GM23338 (cell line): ENCODE results near the gene CREB3L2. TPM values are rescaled to one million over a fixed set of nuclear protein-coding genes. Genes with fewer than 3 reads are reported as not detected.

Experiments used
- ATAC-seq: fragments of 200-7000 bp; cut with Tn5 transposase; 3 replicates; pipeline ENCODE4 v1.9.1; 2020
- DNase-seq: peaks from one replicate; pipeline ENCODE4 v3.0.0-alpha.2; 2015; ENCODE audit warnings: low spot score
- H2AFZ ChIP-seq: fragments of 200-600 bp; sonication (generic); 2 replicates; pipeline ENCODE4 v1.8.0; 2016; ENCODE audit warnings: antibody characterized with exemption, mild to moderate bottlenecking, moderate library complexity
- H3F3A ChIP-seq: fragments of 200-600 bp; sonication (generic); replicated peaks from 2 replicates; pipeline ENCODE4 v1.8.0; 2017; ENCODE audit warnings: antibody characterized with exemption, mixed run types, low read depth
- H3K27ac ChIP-seq: fragments of 200-600 bp; sonication (generic); 2 replicates; pipeline ENCODE4 v1.6.1; 2016; ENCODE audit warnings: low read depth
- H3K27me3 ChIP-seq: fragments of 200-600 bp; sonication (generic); 2 replicates; pipeline ENCODE4 v1.8.0; 2016; ENCODE audit warnings: mild to moderate bottlenecking, mixed run types, moderate library complexity; ENCODE audit not compliant: insufficient read depth
- H3K36me3 ChIP-seq: fragments of 200-600 bp; sonication (generic); 2 replicates; pipeline ENCODE4 v1.8.0; 2016; ENCODE audit warnings: mild to moderate bottlenecking; ENCODE audit not compliant: insufficient read depth
- H3K4me1 ChIP-seq: fragments of 200-600 bp; sonication (generic); 2 replicates; pipeline ENCODE4 v1.8.0; 2016; ENCODE audit warnings: mild to moderate bottlenecking, moderate library complexity; ENCODE audit not compliant: insufficient read depth
- H3K4me2 ChIP-seq: fragments of 200-600 bp; sonication (generic); 2 replicates; pipeline ENCODE4 v1.7.1; 2017; ENCODE audit warnings: mixed run types
- H3K4me3 ChIP-seq: fragments of 200-600 bp; sonication (generic); 2 replicates; pipeline ENCODE4 v1.6.1; 2016; ENCODE audit warnings: mixed run types
- H3K79me2 ChIP-seq: fragments of 200-600 bp; sonication (generic); replicated peaks from 2 replicates; pipeline ENCODE4 v1.8.0; 2017; ENCODE audit warnings: mild to moderate bottlenecking; ENCODE audit not compliant: insufficient read depth
- H3K9me2 ChIP-seq: fragments of 200-600 bp; sonication (generic); 2 replicates; pipeline ENCODE4 v1.8.0; 2017; ENCODE audit not compliant: insufficient read depth
- H4K20me1 ChIP-seq: fragments of 200-600 bp; sonication (generic); replicated peaks from 2 replicates; pipeline ENCODE4 v1.8.0; 2017; ENCODE audit warnings: mild to moderate bottlenecking; ENCODE audit not compliant: insufficient read depth
- H3K27ac Mint-ChIP-seq: 2 replicates; pipeline ENCODE4 v1.8.0; 2020; ENCODE audit warnings: inconsistent platforms, mild to moderate bottlenecking, moderate library complexity, mixed read lengths
- H3K27me3 Mint-ChIP-seq: 3 replicates; pipeline ENCODE4 v1.8.0; 2022; ENCODE audit warnings: low read depth, mild to moderate bottlenecking, moderate library complexity, mixed read lengths, inconsistent platforms; ENCODE audit not compliant: insufficient read depth, poor library complexity
- H3K36me3 Mint-ChIP-seq: 3 replicates; pipeline ENCODE4 v1.8.0; 2021; ENCODE audit warnings: low read depth, mild to moderate bottlenecking, inconsistent platforms, moderate library complexity, mixed read lengths
- H3K4me1 Mint-ChIP-seq: 3 replicates; pipeline ENCODE4 v1.8.0; 2020; ENCODE audit warnings: mild to moderate bottlenecking, inconsistent platforms, mixed read lengths
- H3K4me3 Mint-ChIP-seq: 3 replicates; pipeline ENCODE4 v1.8.0; 2021; ENCODE audit warnings: moderate library complexity, mild to moderate bottlenecking, inconsistent platforms, mixed read lengths
- H3K9me3 Mint-ChIP-seq: 3 replicates; pipeline ENCODE4 v1.8.0; 2020; ENCODE audit warnings: moderate library complexity, mild to moderate bottlenecking, inconsistent platforms, mixed read lengths
- CREB1 ChIP-seq: fragments of 250-450 bp; sonication (Bioruptor Pico); IDR thresholded peaks from 2 replicates; pipeline ENCODE4 v1.5.0; 2020; ENCODE audit warnings: low read depth, mild to moderate bottlenecking, moderate library complexity
- CTCF ChIP-seq, 2 experiments: fragments of 200-600 bp in 1 of 2; sonication (generic) in 1 of 2; conservative IDR thresholded peaks; 2 replicates each; pipeline versions ENCODE4 v1.5.1 to v1.6.1; 2016 to 2017; ENCODE audit warnings: antibody characterized with exemption in 2 of 2, low read depth in 2 of 2, mild to moderate bottlenecking in 2 of 2, moderate library complexity in 1 of 2
- EZH2 ChIP-seq: fragments of 200-600 bp; sonication (generic); IDR thresholded peaks from one replicate; pipeline ENCODE4 v1.8.0; 2017; ENCODE audit warnings: antibody characterized with exemption, mild to moderate bottlenecking, low read depth; ENCODE audit not compliant: unreplicated experiment
- JUNB ChIP-seq: IDR thresholded peaks from one replicate; pipeline ENCODE4 v1.6.1; 2016; ENCODE audit warnings: antibody characterized with exemption; ENCODE audit not compliant: unreplicated experiment
- NANOG ChIP-seq: IDR thresholded peaks from 2 replicates; pipeline ENCODE4 v1.6.1; 2016; ENCODE audit warnings: antibody characterized with exemption, borderline replicate concordance
- REST ChIP-seq: IDR thresholded peaks from one replicate; pipeline ENCODE4 v1.6.1; 2018; ENCODE audit warnings: antibody characterized with exemption; ENCODE audit not compliant: unreplicated experiment
- STAT1 ChIP-seq: IDR thresholded peaks from one replicate; pipeline ENCODE4 v1.6.1; 2016; ENCODE audit warnings: antibody characterized with exemption; ENCODE audit not compliant: unreplicated experiment
- ZNF114 ChIP-seq: fragments of 250-450 bp; sonication (Bioruptor Pico); IDR thresholded peaks from 2 replicates; pipeline ENCODE4 v1.5.0; 2020; ENCODE audit warnings: mild to moderate bottlenecking, moderate library complexity
- ZNF331 ChIP-seq: fragments of 250-450 bp; sonication (Bioruptor Pico); IDR thresholded peaks from 2 replicates; pipeline ENCODE4 v1.5.0; 2020; ENCODE audit warnings: low read depth, mild to moderate bottlenecking, moderate library complexity
- ZNF462 ChIP-seq: fragments of 250-450 bp; sonication (Bioruptor Pico); IDR thresholded peaks from 2 replicates; pipeline ENCODE4 v1.5.0; 2020; ENCODE audit warnings: mild to moderate bottlenecking, moderate library complexity
- polyA plus RNA-seq: library from polyadenylated mRNA; unstranded; fragments of >200 nt; fragmentation: Nextera tagmentation; extraction: Ambion mirVana; gene quantifications from 2 replicates; pipeline ENCODE4 v1.2.1, GENCODE V29; 2016
- total RNA-seq: library from RNA; depleted of rRNA; stranded (reverse); fragments of >200 nt; shearing (Covaris generic); gene quantifications from 2 replicates; pipeline ENCODE4 v1.2.3, GENCODE V29; 2014

Gene CREB3L2
- total and polyA plus RNA-seq, 2 experiments from 2014 or later = 14.5 to 27.1 TPM

- peak overlapping the region; percentile 66 for H3K27ac ChIP-seq
Observed at GRCh38 chr7:137992104-137992549, 9.8 kb downstream of the CREB3L2 start.

More at GRCh38 chr7:137992104-137992549, 9.8 kb downstream of the CREB3L2 start:
- Histone ChIP-seq H3K79me2 (peaks cover 100% of the 10 kb centered on the region), H3K9me2 (no peaks in the 10 kb centered on the region), H2AFZ (no peak overlapping the region), H3K4me3 (no peak overlapping the region), H3K4me1 (peaks cover 33% of the 10 kb centered on the region), H3K4me2 (no peak overlapping the region), H3K36me3 (no peaks in the 10 kb centered on the region), H3F3A (0 out of 2 replicates have a peak, but pooled peaks cover 4% of the 10 kb centered on the region), H4K20me1 (peaks cover 19% of the 10 kb centered on the region), H3K27me3 (no peaks in the 10 kb centered on the region)
- Mint-ChIP-seq H3K9me3 (no peaks in the 10 kb centered on the region), H3K36me3 (peaks cover 16% of the 10 kb centered on the region; the same call in 2 of the 3 replicates), H3K4me3 (no peak overlapping the region), H3K27ac (peak overlapping the region; percentile 14; the same call in 1 of the 2 replicates), H3K4me1 (peaks cover 9% of the 10 kb centered on the region; the same call in 2 of the 3 replicates), H3K27me3 (peaks cover 2% of the 10 kb centered on the region)
- no peak for TF ChIP-seq ZNF331 (CRISPR knock-in tag)
- TF ChIP-seq CREB1 (CRISPR knock-in tag) = no peak
- no peak for TF ChIP-seq ZNF114 (CRISPR knock-in tag)
- TF ChIP-seq STAT1 = no peak
- TF ChIP-seq EZH2 = no peak
- no peak for TF ChIP-seq NANOG
- no peak for TF ChIP-seq CTCF (conservative IDR thresholded peaks at IDR 0.05; ENCODE audit: low read depth in 2 of 2)
- TF ChIP-seq ZNF462 = no peak
- no peak for TF ChIP-seq REST
- TF ChIP-seq JUNB = no peak
- DNase-seq (no peak), ATAC-seq (no peak)
